ENCODE measurements around the gene GSKIP. TPM values are rescaled to one million over a fixed set of nuclear protein-coding genes. Genes with fewer than 3 reads are reported as not detected.
A peak's percentile ranks its signal among the peaks of the same experiment; 100 is the strongest.

Gene GSKIP
- total RNA-seq, 1 experiment from 2014 or later = 20.7 TPM

DNA sequence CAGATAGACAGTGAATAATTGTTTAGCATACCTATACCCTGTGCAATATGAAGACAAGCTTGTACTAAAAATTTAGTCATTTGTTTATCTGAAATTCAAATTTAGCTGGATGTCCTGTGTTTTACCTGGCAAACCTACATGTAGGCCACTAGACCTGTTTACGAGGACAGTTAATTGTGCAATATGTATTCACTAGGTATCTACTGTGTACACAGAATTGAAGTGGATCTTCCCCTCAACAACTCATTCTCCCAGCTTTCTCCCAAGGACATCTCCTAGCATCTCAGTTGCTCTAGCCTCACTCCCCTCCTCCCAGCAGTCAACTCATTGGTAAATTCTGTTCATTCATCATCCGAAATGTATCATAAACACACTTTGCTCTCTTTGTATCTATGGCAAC, 53.9 kb downstream of the GSKIP start:
- no peak overlapping the region for H3K4me3 ChIP-seq
- H3K27ac ChIP-seq = no peak overlapping the region
- DNase-seq = no peak
- H3K27me3 ChIP-seq = 0 out of 2 replicates have a peak, but pooled peaks cover 5% of the 10 kb centered on the region
- no peaks in the 10 kb centered on the region for H3K9me3 ChIP-seq (replicated peaks)
- no peaks in the 10 kb centered on the region for H3K4me1 ChIP-seq
- no peaks in the 10 kb centered on the region for H3K36me3 ChIP-seq

DNA sequence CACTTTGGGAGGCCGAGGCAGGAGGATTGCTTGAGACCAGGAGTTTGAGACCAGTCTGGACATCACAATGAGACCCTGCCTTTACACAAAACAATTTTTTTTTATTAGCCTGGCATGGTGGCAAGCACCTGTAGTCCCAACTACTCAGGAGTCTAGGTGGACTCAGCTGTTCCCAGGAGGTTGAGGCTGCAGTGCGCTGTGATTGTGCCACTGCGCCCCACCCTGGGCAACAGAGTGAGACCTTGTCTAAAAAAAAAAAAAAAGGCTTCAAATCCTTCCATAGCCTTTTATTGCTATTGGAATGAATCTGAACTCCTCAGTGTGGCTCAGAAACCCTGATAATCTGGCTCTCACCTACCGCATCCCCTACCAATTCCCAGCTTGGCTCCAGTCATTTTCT, 54.7 kb downstream of the GSKIP start:
- DNase-seq = no peak
- no peaks in the 10 kb centered on the region for H3K4me1 ChIP-seq
- no peaks in the 10 kb centered on the region for H3K9me3 ChIP-seq (replicated peaks)
- no peak overlapping the region for H3K4me3 ChIP-seq
- H3K27ac ChIP-seq = no peak overlapping the region
- H3K27me3 ChIP-seq = peaks cover 5% of the 10 kb centered on the region; the same call in 1 of the 2 replicates
- no peaks in the 10 kb centered on the region for H3K36me3 ChIP-seq

DNA sequence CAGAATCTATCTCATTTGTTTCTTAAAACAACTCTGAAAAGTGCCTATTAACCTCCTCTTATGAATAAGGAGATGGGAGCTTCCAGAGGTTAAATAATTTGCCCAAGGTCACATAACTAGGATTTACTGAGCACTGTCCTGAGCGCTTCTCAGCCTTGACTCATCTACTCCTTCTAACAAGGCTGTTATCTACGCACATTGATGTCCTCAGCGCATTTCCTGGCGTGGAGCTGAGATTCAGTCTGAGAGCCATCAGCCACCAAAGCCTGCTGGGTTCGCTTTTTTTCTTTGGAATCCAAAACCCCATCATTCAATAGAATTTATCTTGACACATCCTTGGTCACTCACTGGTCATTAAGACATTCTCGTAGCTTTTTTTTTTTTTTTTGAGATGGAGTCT, 57.9 kb downstream of the GSKIP start:
- Histone ChIP-seq H3K36me3 (no peaks in the 10 kb centered on the region), H3K27ac (no peak overlapping the region), H3K9me3 (replicated peaks) (no peaks in the 10 kb centered on the region), H3K4me3 (no peak overlapping the region), H3K4me1 (no peaks in the 10 kb centered on the region), H3K27me3 (peaks cover under 1% of the 10 kb centered on the region; the same call in 1 of the 2 replicates)
- no peak for DNase-seq

DNA sequence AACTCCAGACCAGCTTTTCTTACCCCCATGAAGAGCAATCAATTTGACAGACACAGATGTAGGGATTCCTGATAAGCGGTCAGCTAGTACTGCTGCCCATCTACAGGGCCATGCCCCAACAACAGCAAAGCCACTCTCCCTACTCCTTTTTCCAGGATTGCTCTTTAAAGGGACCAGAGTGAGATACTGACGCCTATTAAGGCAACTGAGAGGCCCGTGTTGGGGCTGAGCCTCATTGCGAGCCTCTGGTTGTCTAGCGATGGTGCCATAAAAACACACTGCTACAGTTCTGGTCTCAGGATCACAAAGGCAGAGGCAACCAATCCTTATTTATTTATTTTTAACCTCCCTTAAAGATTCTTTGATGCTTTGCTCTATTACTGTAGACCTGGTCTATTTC, 59.7 kb downstream of the GSKIP start:
- no peaks in the 10 kb centered on the region; the same call in 1 of the 2 replicates for H3K27me3 ChIP-seq
- H3K4me3 ChIP-seq = no peak overlapping the region
- H3K27ac ChIP-seq = no peak overlapping the region
- no peaks in the 10 kb centered on the region for H3K4me1 ChIP-seq
- H3K36me3 ChIP-seq = no peaks in the 10 kb centered on the region
- no peak for DNase-seq
- no peaks in the 10 kb centered on the region for H3K9me3 ChIP-seq (replicated peaks)

DNA sequence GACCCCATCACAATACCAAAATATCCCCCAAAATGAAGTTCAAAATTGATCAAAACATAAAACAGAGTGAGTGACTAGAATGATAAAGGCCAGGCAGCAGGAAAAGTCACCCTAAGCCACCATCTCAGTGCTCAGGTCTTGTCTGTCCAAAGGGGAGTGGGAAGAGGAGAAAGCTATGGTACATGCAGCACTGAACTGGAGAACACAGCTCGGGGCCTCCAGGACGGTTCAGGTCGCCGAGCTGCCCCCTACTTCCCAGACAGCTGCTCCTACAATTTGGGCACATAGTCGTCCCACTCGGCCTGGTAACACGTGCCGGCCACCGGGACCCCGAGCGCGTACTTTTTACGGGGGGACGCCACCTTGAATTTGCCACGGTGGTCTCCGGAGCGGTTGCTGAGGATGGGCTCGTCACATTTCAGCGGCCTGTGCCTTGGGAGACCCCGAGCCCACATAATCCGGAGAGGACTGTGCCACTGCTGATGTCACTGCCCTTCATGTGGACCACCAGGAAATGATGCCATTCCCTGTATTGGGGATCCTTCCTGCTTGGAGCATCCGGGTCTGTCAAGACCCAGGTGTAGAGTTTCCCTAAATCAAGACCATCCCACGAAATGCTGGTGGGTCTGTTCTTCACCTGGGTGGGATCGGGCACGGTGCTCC, 60.3 kb downstream of the GSKIP start:
- no peak for DNase-seq
- peak overlapping the region; percentile 38 for H3K4me3 ChIP-seq
- no peaks in the 10 kb centered on the region for H3K9me3 ChIP-seq (replicated peaks)
- H3K27ac ChIP-seq = no peak overlapping the region
- no peaks in the 10 kb centered on the region; the same call in 1 of the 2 replicates for H3K27me3 ChIP-seq
- no peaks in the 10 kb centered on the region for H3K36me3 ChIP-seq
- H3K4me1 ChIP-seq = no peaks in the 10 kb centered on the region

DNA sequence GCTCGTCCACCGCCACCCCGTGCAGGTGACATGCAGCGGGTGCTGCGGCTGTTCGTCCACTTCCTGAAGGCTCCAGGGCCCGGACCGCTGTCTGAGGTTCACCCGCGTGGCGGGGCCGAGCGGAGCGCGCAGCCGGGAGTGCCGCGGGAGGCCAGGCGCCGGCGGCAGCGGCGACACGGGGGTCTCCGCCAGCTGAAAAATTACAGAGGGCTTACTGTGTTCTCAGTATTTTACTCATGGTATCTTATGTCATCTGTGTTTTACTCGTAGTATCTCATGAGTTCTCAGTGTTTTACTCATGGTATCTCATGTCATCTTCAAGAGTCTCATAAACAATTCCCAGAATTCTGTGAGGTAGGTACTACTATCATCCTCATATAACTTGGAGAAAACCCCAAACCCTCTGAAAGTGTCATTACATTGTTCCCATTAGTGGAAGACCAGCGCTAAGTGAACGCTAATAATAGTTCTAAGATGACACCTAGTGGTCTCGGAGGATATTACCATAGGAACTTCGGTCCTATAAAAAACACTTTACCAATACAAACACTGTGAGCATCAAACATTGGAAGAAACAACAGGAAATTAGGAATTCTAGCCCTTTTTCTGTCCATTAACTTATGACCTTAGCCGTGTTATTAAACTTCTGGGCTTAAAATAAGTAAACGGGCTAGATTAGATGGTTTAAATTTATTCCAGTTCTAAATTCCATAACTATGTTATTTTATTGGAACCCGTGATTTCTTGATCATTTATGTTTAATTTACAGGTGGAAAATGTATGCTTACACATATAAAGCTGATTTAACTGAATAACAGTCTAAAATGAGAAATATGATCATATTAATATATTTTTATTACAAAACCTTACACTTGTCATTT, 61.0 kb downstream of the GSKIP start:
- H3K4me1 ChIP-seq = no peaks in the 10 kb centered on the region
- H3K27ac ChIP-seq = no peak overlapping the region
- no peaks in the 10 kb centered on the region for H3K9me3 ChIP-seq (replicated peaks)
- peak; percentile 9 to 82 for DNase-seq
- no peaks in the 10 kb centered on the region; the same call in 1 of the 2 replicates for H3K27me3 ChIP-seq
- H3K4me3 ChIP-seq = peak overlapping the region; percentile 38
- H3K36me3 ChIP-seq = no peaks in the 10 kb centered on the region

DNA sequence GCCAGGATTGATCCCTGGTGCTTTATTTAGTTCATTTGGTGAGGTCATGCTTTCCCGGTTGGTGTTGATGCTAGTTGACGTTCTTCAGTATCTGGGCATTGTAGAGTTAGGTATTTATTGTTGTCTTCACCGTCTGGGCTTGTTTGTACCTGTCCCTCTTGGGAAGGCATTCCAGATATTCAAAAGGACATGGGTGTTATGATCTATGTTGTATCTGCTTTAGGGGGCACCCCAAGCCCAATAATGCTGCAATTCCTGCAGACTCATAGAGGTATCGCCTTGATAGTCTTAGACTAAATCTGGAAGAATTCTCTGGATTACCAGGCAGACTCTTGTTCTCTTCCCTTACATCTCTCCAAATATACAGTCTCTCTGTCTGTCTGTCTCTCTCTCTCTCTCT, 70.7 kb downstream of the GSKIP start:
- no peak for DNase-seq
- Histone ChIP-seq H3K27me3 (no peaks in the 10 kb centered on the region), H3K9me3 (replicated peaks) (no peaks in the 10 kb centered on the region), H3K27ac (no peak overlapping the region), H3K36me3 (no peaks in the 10 kb centered on the region), H3K4me1 (no peaks in the 10 kb centered on the region), H3K4me3 (no peak overlapping the region)

Other genes starting within 250 kb of the GSKIP start
- 0.03 TPM in 1 of 2 replicates, not detected in the other for gene BDKRB2, start 158.7 kb upstream of the GSKIP start, total RNA-seq (2014; rRNA removed; shearing (Covaris generic))
- 2.0 and 2.3 TPM in 2 replicates for gene BDKRB1, start 107.3 kb upstream of the GSKIP start, total RNA-seq (2014; rRNA removed; shearing (Covaris generic))
- 12.7 and 14.1 TPM in 2 replicates for gene ATG2B, start 185 bp upstream of the GSKIP start, total RNA-seq (2014; rRNA removed; shearing (Covaris generic))
- not detected in 2 replicates for gene AK7, start 28.6 kb downstream of the GSKIP start, total RNA-seq (2014; rRNA removed; shearing (Covaris generic))
- 152 and 177 TPM in 2 replicates for gene PAPOLA, start 138.9 kb downstream of the GSKIP start, total RNA-seq (2014; rRNA removed; shearing (Covaris generic))

Measured in SJCRH30 (cell line).